AG09319 (cell line): ENCODE results near the gene ATP8B1.

ENCODE experiments used
- DNase-seq: peaks from one replicate; pipeline ENCODE4 v3.0.0-alpha.2; 2010; ENCODE audit warnings: low read depth; ENCODE audit errors: extremely low read depth
- TF ChIP-seq, protein P1 (sequence below): IDR thresholded peaks from 2 replicates; pipeline ENCODE4 v1.5.1; 2011; ENCODE audit warnings: low read depth, mild to moderate bottlenecking, inconsistent platforms, low read length, moderate library complexity

ATP8B1 gene

DNA sequence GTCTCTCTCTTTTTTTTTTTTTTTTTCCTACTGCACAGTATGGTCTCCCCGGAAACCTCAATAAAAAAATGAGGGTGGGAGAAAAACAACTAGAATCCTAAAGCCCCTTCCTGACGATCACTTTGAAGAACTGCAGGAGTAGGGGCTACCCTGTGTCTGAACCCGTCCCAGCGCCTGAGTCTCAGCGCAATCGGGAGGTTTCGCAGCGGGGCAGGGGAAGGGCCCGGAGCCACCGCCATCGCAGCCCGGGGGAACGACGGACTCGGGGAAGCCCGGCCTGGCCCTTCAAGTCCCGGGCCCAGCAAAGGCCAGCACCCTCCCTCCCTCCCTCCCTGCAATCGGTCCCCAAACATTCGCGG is 181.9 kb downstream of the ATP8B1 start:
- TF ChIP-seq, protein P1, sequence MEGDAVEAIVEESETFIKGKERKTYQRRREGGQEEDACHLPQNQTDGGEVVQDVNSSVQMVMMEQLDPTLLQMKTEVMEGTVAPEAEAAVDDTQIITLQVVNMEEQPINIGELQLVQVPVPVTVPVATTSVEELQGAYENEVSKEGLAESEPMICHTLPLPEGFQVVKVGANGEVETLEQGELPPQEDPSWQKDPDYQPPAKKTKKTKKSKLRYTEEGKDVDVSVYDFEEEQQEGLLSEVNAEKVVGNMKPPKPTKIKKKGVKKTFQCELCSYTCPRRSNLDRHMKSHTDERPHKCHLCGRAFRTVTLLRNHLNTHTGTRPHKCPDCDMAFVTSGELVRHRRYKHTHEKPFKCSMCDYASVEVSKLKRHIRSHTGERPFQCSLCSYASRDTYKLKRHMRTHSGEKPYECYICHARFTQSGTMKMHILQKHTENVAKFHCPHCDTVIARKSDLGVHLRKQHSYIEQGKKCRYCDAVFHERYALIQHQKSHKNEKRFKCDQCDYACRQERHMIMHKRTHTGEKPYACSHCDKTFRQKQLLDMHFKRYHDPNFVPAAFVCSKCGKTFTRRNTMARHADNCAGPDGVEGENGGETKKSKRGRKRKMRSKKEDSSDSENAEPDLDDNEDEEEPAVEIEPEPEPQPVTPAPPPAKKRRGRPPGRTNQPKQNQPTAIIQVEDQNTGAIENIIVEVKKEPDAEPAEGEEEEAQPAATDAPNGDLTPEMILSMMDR, result no peak
- no peak for DNase-seq

DNA sequence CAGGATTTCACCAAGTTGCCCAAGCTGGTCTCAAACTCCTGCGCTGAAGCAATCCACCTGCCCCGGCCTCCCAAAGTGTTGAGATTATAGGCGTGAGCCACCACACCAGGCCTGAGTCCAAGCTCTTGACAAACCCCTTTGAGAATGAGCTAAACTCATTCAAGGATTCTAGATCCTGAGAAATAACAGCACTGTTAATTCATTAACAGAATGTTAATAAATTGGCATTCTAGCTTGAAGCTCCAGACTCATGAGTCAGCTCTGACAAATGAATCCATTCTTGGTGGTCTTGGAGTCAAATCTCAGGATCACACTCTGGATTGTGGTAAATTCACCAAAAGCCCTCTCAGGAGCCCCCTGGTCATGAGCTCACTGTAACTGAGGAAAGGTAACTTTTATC is 183.2 kb downstream of the ATP8B1 start:
- TF ChIP-seq, protein P1, result no peak

DNA sequence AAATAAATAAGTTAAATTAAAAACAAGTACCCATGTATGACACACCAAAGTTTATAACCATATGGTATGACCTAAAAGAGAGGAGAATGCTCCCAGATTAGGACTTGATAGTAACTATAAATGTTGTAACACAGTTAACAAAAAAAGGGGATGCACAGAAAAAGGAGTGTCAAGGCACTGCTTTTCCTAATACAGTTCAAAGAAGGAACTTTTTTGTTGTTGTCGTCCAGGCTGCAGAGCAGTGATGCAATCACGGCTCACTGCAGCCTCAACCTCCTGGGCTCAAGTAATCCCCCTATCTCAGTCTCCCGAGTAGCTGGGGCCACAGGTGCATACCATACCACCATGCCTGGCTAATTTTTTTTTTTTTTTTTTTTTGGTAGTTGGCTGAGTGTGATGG is 184.2 kb downstream of the ATP8B1 start:
- TF ChIP-seq, protein P1, result no peak
- DNase-seq, result no peak

More for the DNA sequence above, 183.2 kb downstream of the ATP8B1 start:
- no peak for DNase-seq

DNA sequence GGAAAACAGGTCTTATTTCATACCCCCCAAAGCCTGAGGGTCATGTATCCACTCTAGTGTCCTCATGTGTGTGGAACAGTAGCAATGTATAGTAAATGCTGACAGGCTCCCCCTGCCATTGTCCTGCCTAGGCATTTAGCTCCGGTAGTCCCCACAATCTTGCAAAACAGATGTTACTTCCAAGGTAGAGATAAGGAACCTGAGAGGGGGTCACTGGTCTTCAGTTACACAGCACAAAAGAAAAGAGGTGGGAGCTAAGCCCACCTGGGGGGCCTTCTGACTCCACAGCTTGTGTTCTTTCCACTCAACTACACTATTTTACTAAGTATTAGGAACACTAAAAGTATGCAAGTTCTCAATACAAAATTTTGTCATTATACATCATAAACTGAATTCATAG is 199.2 kb downstream of the ATP8B1 start:
- TF ChIP-seq, protein P1, result no peak

More for the DNA sequence above, 199.2 kb downstream of the ATP8B1 start:
- no peak for DNase-seq
